K562 (cell line): Measurements from ENCODE around the gene ANP32B. TPM values are rescaled to one million over a fixed set of nuclear protein-coding genes. Genes with fewer than 3 reads are reported as not detected.
A peak's percentile ranks its signal among the peaks of the same experiment; 100 is the strongest.

ENCODE experiments used
- DEAF1 ChIP-seq: fragments of 450-650 bp; formaldehyde crosslinking; IDR thresholded peaks from 2 replicates; pipeline ENCODE4 v1.4.0; 2020; ENCODE audit warnings: mild to moderate bottlenecking, moderate library complexity
- GATAD2A ChIP-seq: fragments of 450-650 bp; IDR thresholded peaks from 2 replicates; pipeline ENCODE4 v1.6.1; 2017
- HEY1 ChIP-seq: fragments of 250-450 bp; sonication (Bioruptor Pico); IDR thresholded peaks from 2 replicates; pipeline ENCODE4 v1.5.0; 2020; ENCODE audit warnings: mild to moderate bottlenecking, moderate library complexity, borderline replicate concordance
- HMGXB4 ChIP-seq: sonication (generic); formaldehyde crosslinking; IDR thresholded peaks from 2 replicates; pipeline ENCODE4 v1.8.1; 2023; ENCODE audit warnings: mild to moderate bottlenecking, missing genetic modification reagents
- MAZ ChIP-seq, 2 experiments: fragments of 450-650 bp in 1 of 2; sonication (generic) in 1 of 2; formaldehyde crosslinking; IDR thresholded peaks in 1 of 2; conservative IDR thresholded peaks in 1 of 2; 2 replicates each; pipeline versions ENCODE4 v1.4.0 to v1.5.0; 2020; ENCODE audit warnings: mild to moderate bottlenecking in 1 of 2, missing genetic modification reagents in 1 of 2
- POLR2G ChIP-seq: fragments of 200-400 bp; formaldehyde crosslinking; IDR thresholded peaks from 2 replicates; pipeline ENCODE4 v1.6.1; 2017; ENCODE audit warnings: low read depth, mild to moderate bottlenecking, antibody characterized with exemption, low read length, moderate library complexity
- RBBP5 ChIP-seq: fragments of 200-600 bp; sonication (generic); IDR thresholded peaks from 2 replicates; pipeline ENCODE4 v1.6.1; 2012; ENCODE audit warnings: borderline replicate concordance, mild to moderate bottlenecking, low read length, control low read depth, inconsistent platforms; ENCODE audit not compliant: insufficient read depth, poor library complexity, severe bottlenecking
- ZMIZ1 ChIP-seq, 2 experiments: fragments of 150-350 bp in 1 of 2; IDR thresholded peaks; 2 replicates each; pipeline ENCODE4 v1.6.1; 2012 to 2016; ENCODE audit warnings: low read depth in 2 of 2, low read length in 2 of 2, mild to moderate bottlenecking in 1 of 2, moderate library complexity in 1 of 2
- polyA plus RNA-seq, 8 experiments: library from polyadenylated mRNA; depleted of rRNA in 4 of 8; stranded (reverse) in 5 of 8; unstranded in 3 of 8; fragments of >200 nt; fragmentation: Nextera tagmentation in 2 of 8; fragmentation: Illumina TruSeq in 1 of 8; extraction: Ambion mirVana in 2 of 8; extraction: Trizol in 1 of 8; gene quantifications; 2 replicates each; pipeline versions ENCODE4 v1.2.1 to v1.2.3, GENCODE V29; 2011 to 2014; ENCODE audit warnings: inconsistent platforms in 1 of 8, missing spikeins in 1 of 8
- total RNA-seq, 7 experiments: library from RNA; depleted of rRNA in 6 of 7; stranded (reverse); fragments of >200 nt in 6 of 7; fragmentation: Illumina TruSeq in 2 of 7; extraction: Trizol in 2 of 7; gene quantifications; 2 replicates each; pipeline versions ENCODE4 v1.2.1 to v1.2.3, GENCODE V29; 2011 to 2021; ENCODE audit warnings: low replicate concordance in 1 of 7
- TF ChIP-seq, protein P1 (sequence below): fragments of 450-650 bp; IDR thresholded peaks from 2 replicates; pipeline ENCODE4 v1.6.1; 2016; ENCODE audit warnings: borderline replicate concordance
- TF ChIP-seq, protein P2 (sequence below): fragments of 450-650 bp; IDR thresholded peaks from 2 replicates; pipeline ENCODE4 v1.6.1; 2017; ENCODE audit warnings: antibody characterized with exemption, mild to moderate bottlenecking

Gene ANP32B
- total and polyA plus RNA-seq, 9 of the 15 experiments (the other 6 are each of a cell fraction or from before 2014, with no cell fraction given): 68.9 to 815 (median 141) TPM

GRCh38 chr9:97980918-97981845 is 2.0 kb upstream of the ANP32B start (continued):
- TF ChIP-seq, protein P1, sequence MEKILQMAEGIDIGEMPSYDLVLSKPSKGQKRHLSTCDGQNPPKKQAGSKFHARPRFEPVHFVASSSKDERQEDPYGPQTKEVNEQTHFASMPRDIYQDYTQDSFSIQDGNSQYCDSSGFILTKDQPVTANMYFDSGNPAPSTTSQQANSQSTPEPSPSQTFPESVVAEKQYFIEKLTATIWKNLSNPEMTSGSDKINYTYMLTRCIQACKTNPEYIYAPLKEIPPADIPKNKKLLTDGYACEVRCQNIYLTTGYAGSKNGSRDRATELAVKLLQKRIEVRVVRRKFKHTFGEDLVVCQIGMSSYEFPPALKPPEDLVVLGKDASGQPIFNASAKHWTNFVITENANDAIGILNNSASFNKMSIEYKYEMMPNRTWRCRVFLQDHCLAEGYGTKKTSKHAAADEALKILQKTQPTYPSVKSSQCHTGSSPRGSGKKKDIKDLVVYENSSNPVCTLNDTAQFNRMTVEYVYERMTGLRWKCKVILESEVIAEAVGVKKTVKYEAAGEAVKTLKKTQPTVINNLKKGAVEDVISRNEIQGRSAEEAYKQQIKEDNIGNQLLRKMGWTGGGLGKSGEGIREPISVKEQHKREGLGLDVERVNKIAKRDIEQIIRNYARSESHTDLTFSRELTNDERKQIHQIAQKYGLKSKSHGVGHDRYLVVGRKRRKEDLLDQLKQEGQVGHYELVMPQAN: 0 out of 2 replicates have a peak, but pooled peaks have one; percentile 2
- no peak for TF ChIP-seq GATAD2A
- TF ChIP-seq HMGXB4 (CRISPR knock-in tag): 0 out of 2 replicates have a peak, but pooled peaks have one; percentile 35
- TF ChIP-seq DEAF1 (CRISPR knock-in tag): no peak
- no peak for TF ChIP-seq ZMIZ1 (IDR thresholded peaks at IDR 0.05; ENCODE audit: low read depth in 2 of 2, low read length in 2 of 2)
- TF ChIP-seq MAZ (CRISPR knock-in tag; conservative IDR thresholded peaks at IDR 0.05 in 1 of 2, IDR thresholded peaks at IDR 0.05 in 1 of 2): peak in 1 of 2 experiments; percentile 1; a peak in 2 of 4 replicates
- TF ChIP-seq POLR2G: peak; percentile 27; the same call in 1 of the 2 replicates
- TF ChIP-seq, protein P2, sequence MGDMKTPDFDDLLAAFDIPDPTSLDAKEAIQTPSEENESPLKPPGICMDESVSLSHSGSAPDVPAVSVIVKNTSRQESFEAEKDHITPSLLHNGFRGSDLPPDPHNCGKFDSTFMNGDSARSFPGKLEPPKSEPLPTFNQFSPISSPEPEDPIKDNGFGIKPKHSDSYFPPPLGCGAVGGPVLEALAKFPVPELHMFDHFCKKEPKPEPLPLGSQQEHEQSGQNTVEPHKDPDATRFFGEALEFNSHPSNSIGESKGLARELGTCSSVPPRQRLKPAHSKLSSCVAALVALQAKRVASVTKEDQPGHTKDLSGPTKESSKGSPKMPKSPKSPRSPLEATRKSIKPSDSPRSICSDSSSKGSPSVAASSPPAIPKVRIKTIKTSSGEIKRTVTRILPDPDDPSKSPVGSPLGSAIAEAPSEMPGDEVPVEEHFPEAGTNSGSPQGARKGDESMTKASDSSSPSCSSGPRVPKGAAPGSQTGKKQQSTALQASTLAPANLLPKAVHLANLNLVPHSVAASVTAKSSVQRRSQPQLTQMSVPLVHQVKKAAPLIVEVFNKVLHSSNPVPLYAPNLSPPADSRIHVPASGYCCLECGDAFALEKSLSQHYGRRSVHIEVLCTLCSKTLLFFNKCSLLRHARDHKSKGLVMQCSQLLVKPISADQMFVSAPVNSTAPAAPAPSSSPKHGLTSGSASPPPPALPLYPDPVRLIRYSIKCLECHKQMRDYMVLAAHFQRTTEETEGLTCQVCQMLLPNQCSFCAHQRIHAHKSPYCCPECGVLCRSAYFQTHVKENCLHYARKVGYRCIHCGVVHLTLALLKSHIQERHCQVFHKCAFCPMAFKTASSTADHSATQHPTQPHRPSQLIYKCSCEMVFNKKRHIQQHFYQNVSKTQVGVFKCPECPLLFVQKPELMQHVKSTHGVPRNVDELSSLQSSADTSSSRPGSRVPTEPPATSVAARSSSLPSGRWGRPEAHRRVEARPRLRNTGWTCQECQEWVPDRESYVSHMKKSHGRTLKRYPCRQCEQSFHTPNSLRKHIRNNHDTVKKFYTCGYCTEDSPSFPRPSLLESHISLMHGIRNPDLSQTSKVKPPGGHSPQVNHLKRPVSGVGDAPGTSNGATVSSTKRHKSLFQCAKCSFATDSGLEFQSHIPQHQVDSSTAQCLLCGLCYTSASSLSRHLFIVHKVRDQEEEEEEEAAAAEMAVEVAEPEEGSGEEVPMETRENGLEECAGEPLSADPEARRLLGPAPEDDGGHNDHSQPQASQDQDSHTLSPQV: peak; percentile 84
- TF ChIP-seq HEY1 (CRISPR knock-in tag): 0 out of 2 replicates have a peak, but pooled peaks have one; percentile 25
- TF ChIP-seq RBBP5: peak; percentile 4
